ENCODE data around the gene NARS2. TPM values are rescaled to one million over a fixed set of nuclear protein-coding genes. Genes with fewer than 3 reads are reported as not detected.
A peak's percentile ranks its signal among the peaks of the same experiment; 100 is the strongest.

NARS2 gene
- total RNA-seq, 1 donor from 2014 or later = 17.5 TPM

DNA sequence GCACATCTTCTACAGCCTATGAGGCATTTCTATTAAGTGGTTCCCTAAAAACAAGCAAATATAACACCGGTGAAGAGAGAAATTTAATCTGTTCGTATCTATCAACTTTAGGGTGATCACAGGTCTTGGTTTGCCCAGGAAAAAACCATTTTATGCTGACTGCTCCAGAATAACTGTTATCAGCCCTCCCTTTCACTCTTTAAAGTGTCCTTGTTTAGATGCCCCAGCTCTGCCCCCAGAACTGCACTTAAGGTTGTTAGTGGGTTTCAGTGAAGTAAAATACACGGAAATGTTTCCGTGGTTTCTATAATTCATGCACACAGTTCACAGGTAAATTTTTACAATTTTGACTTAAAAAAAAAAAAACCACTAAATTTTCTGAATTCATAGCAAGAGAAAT, 70.0 kb downstream of the NARS2 start:
- H3K27me3 ChIP-seq = no peaks in the 10 kb centered on the region
- DNase-seq (no peak), ATAC-seq (no peak)
- H3K9me3 ChIP-seq = no peaks in the 10 kb centered on the region
- H3K27ac ChIP-seq = no peak overlapping the region
- TF ChIP-seq, protein P1, sequence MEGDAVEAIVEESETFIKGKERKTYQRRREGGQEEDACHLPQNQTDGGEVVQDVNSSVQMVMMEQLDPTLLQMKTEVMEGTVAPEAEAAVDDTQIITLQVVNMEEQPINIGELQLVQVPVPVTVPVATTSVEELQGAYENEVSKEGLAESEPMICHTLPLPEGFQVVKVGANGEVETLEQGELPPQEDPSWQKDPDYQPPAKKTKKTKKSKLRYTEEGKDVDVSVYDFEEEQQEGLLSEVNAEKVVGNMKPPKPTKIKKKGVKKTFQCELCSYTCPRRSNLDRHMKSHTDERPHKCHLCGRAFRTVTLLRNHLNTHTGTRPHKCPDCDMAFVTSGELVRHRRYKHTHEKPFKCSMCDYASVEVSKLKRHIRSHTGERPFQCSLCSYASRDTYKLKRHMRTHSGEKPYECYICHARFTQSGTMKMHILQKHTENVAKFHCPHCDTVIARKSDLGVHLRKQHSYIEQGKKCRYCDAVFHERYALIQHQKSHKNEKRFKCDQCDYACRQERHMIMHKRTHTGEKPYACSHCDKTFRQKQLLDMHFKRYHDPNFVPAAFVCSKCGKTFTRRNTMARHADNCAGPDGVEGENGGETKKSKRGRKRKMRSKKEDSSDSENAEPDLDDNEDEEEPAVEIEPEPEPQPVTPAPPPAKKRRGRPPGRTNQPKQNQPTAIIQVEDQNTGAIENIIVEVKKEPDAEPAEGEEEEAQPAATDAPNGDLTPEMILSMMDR (IDR thresholded peaks at IDR 0.05) = no peak
- no peaks in the 10 kb centered on the region for H3K4me1 ChIP-seq
- no peak overlapping the region for H3K4me3 ChIP-seq
- no peaks in the 10 kb centered on the region for H3K36me3 ChIP-seq
- intact Hi-C loops (cut with DNase I) = no loop called here

DNA sequence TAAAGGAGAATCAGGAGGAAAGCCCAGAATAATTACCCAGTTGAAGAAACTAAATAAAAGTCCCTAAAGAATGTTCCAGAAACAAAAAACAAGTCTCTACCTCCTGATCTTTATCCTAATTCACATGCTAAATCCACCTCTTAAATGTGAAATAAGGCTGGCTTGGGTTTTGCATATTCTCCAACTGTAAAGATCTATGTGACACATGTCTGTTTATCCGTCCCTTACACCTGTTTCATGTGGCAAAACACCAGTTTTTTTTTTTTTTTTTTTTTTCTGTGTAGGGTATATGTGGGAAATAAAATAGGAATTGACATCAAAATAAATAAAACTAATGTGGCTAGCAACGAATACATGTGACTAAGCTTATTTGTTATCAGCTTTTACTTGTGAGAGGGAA, 70.5 kb downstream of the NARS2 start:
- DNase-seq (no peak), ATAC-seq (no peak)
- Histone ChIP-seq H3K27me3 (no peaks in the 10 kb centered on the region), H3K4me3 (no peak overlapping the region), H3K9me3 (no peaks in the 10 kb centered on the region), H3K4me1 (no peaks in the 10 kb centered on the region), H3K27ac (no peak overlapping the region), H3K36me3 (no peaks in the 10 kb centered on the region)
- intact Hi-C loops (cut with DNase I) = no loop called here
- TF ChIP-seq, protein P1 (IDR thresholded peaks at IDR 0.05) = no peak

DNA sequence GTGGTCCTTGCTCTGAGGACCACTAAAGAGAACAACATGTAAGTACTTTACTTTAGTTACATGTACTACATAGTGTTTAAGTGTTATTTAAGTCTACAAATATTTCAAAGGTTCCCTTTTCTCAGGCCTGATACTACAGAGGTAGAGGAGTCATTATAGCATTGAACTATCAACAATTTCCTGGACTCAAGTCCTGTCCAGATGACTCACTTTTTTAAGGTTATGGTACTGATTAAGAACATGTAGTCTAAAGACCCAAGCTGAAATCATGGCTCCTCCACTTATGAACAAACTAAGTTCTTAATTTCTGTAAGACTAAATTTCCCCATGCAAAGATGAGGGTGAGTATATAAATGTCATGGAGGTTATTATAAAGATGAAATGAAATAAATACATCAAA, 74.7 kb downstream of the NARS2 start:
- no peaks in the 10 kb centered on the region for H3K36me3 ChIP-seq
- H3K9me3 ChIP-seq = no peaks in the 10 kb centered on the region
- no peak overlapping the region for H3K4me3 ChIP-seq
- DNase-seq (no peak), ATAC-seq (no peak)
- H3K27me3 ChIP-seq = no peaks in the 10 kb centered on the region
- TF ChIP-seq, protein P1 (IDR thresholded peaks at IDR 0.05) = no peak
- no peak overlapping the region for H3K27ac ChIP-seq
- no peaks in the 10 kb centered on the region for H3K4me1 ChIP-seq
- intact Hi-C loops (cut with DNase I) = no loop called here

DNA sequence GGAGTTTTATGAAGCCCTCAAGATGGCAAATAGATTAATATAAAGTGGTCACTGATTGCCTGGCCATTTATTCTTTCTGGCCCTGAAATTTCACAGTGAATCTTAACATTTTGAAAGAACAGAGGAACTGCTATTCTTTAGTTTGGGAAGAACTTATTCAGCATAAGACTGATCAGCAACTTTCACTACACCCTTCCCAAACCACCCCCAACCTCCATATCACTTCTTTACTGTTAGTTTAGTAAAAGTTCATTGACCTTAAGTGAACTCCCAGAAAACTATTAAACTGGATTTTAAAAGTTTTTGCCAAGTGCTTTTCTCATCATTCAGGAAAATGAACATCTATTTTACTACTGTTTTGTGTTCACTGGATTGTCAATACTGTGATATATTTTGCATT, 77.4 kb downstream of the NARS2 start:
- TF ChIP-seq, protein P1 (IDR thresholded peaks at IDR 0.05) = no peak

DNA sequence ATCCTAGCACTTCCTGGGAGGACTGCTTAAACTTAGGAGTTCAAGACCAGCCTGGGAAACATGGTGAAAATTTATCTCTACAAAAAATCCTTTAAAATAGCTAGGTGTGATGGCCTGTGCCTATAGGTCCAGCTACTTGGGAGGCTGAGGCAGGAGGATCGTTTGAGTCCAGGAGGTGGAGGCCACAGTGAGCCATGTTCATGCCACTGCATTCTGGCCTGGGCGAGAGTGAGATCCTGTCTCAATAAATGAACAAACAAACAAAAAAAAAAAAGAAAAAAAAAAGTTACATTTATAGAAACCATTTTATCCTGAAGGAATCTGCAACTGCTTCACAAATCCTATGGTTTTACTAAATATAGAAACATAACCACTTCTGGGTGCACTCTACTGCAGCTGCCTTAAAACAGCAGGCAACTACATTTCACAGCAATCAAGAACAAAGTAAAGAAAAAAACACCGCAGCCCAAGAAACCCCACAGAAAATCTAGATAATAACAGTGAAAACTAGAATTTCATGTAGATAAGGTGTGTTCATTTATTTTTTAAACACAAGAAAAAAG, 81.2 kb downstream of the NARS2 start:
- H3K27ac ChIP-seq = no peak overlapping the region
- ATAC-seq (no peak), DNase-seq (no peak)
- no peaks in the 10 kb centered on the region for H3K9me3 ChIP-seq
- H3K4me1 ChIP-seq = no peaks in the 10 kb centered on the region
- H3K27me3 ChIP-seq = no peaks in the 10 kb centered on the region
- no peaks in the 10 kb centered on the region for H3K36me3 ChIP-seq
- intact Hi-C loops (cut with DNase I) = no loop called here
- TF ChIP-seq, protein P1 (IDR thresholded peaks at IDR 0.05) = no peak
- H3K4me3 ChIP-seq = no peak overlapping the region

More for the DNA sequence above, 77.4 kb downstream of the NARS2 start:
- DNase-seq (no peak), ATAC-seq (no peak)
- H3K27me3 ChIP-seq = no peaks in the 10 kb centered on the region
- intact Hi-C loops (cut with DNase I) = no loop called here
- no peak overlapping the region for H3K4me3 ChIP-seq
- no peaks in the 10 kb centered on the region for H3K36me3 ChIP-seq
- no peaks in the 10 kb centered on the region for H3K4me1 ChIP-seq
- H3K27ac ChIP-seq = no peak overlapping the region
- H3K9me3 ChIP-seq = no peaks in the 10 kb centered on the region

DNA sequence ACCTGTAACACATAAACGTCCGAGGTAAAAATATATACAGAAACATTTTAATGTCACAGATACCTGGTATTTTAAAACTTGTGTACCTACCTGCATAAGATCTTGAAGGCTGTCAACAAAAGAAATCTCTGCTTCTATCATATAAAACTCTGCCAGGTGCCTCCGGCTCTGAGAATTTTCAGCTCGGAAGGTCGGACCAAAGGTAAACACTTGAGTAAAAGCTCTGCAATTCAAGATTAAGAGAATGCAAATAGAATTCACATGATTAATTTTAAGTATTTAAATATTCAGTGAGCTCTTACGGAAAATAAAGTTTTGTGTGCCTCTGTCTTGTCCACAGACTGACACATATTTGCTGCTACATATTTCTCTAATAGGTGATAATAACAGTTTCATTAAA, 81.7 kb downstream of the NARS2 start:
- Histone ChIP-seq H3K9me3 (no peaks in the 10 kb centered on the region), H3K4me1 (no peaks in the 10 kb centered on the region), H3K27ac (no peak overlapping the region), H3K4me3 (no peak overlapping the region), H3K27me3 (no peaks in the 10 kb centered on the region), H3K36me3 (no peaks in the 10 kb centered on the region)
- intact Hi-C loops (cut with DNase I) = no loop called here
- TF ChIP-seq, protein P1 (IDR thresholded peaks at IDR 0.05) = no peak
- DNase-seq (no peak), ATAC-seq (peak; percentile 48)
